ENCODE results near the gene LIFR.

Gene LIFR

GRCh38 chr5:38551030-38552017, 5.1 kb downstream of the LIFR start:
- no peaks in the 10 kb centered on the region for H3K9me3 ChIP-seq (ENCODE audit: control insufficient read depth, insufficient read depth, low read length)
- no peak overlapping the region for H3K27ac ChIP-seq (ENCODE audit: low read length)
- H3K4me3 ChIP-seq (ENCODE audit: low read length): no peak overlapping the region
- H3K4me1 ChIP-seq (ENCODE audit: control insufficient read depth, insufficient read depth, low read length): no peaks in the 10 kb centered on the region; the same call in 1 of the 2 replicates
- no peaks in the 10 kb centered on the region for H3K36me3 ChIP-seq (ENCODE audit: control insufficient read depth, insufficient read depth, low read length)
- WGBS (ENCODE audit: insufficient coverage, insufficient read length): no CpG with 5 or more reads among the region's 10 CpGs
- no peak for DNase-seq (ENCODE audit: low read depth, low spot score)
- no peaks in the 10 kb centered on the region for H3K27me3 ChIP-seq (ENCODE audit: control insufficient read depth, insufficient read depth, low read length)

- DNase-seq (ENCODE audit: low read depth, low spot score): no peak
- no peaks in the 10 kb centered on the region for H3K27me3 ChIP-seq (ENCODE audit: control insufficient read depth, insufficient read depth, low read length)
- no peaks in the 10 kb centered on the region for H3K36me3 ChIP-seq (ENCODE audit: control insufficient read depth, insufficient read depth, low read length)
- no CpG with 5 or more reads among the region's 1 CpG for WGBS (ENCODE audit: insufficient coverage, insufficient read length)
- H3K4me1 ChIP-seq (ENCODE audit: control insufficient read depth, insufficient read depth, low read length): no peaks in the 10 kb centered on the region; the same call in 1 of the 2 replicates
- no peak overlapping the region for H3K27ac ChIP-seq (ENCODE audit: low read length)
- no peaks in the 10 kb centered on the region for H3K9me3 ChIP-seq (ENCODE audit: control insufficient read depth, insufficient read depth, low read length)
- no peak overlapping the region for H3K4me3 ChIP-seq (ENCODE audit: low read length)
Measured at GRCh38 chr5:38548064-38548759, 8.2 kb downstream of the LIFR start.

- H3K4me1 ChIP-seq (ENCODE audit: control insufficient read depth, insufficient read depth, low read length): no peaks in the 10 kb centered on the region; the same call in 1 of the 2 replicates
- WGBS (ENCODE audit: insufficient coverage, insufficient read length): no CpG with 5 or more reads among the region's 4 CpGs
- DNase-seq (ENCODE audit: low read depth, low spot score): no peak
- no peaks in the 10 kb centered on the region for H3K9me3 ChIP-seq (ENCODE audit: control insufficient read depth, insufficient read depth, low read length)
- H3K27me3 ChIP-seq (ENCODE audit: control insufficient read depth, insufficient read depth, low read length): no peaks in the 10 kb centered on the region
- no peaks in the 10 kb centered on the region for H3K36me3 ChIP-seq (ENCODE audit: control insufficient read depth, insufficient read depth, low read length)
- no peak overlapping the region for H3K27ac ChIP-seq (ENCODE audit: low read length)
- no peak overlapping the region for H3K4me3 ChIP-seq (ENCODE audit: low read length)
Measured at GRCh38 chr5:38547257-38547656, 9.2 kb downstream of the LIFR start.

DNA sequence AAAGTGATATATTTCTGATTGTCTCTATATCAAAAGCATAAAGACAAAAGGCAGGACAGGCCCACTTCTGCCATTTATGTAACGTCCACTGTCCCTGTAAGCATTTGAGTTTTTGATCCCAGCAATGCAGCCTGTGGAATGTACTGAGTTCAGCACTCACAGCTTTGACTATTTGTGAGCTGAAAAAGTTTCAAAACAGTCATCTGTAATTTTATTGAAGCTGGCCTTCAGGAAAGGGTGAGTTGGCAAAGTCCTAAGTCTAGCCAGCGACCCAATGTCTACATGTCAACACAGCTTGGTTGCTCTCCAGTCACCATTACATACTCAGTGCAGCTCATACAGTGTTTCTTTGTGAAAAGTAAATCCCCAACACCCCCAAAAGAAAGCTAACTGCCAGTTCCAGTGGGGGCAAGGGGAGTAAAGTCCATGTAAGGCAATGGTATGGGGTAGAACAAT, 9.7 kb downstream of the LIFR start:
- no peaks in the 10 kb centered on the region; the same call in 1 of the 2 replicates for H3K4me1 ChIP-seq (ENCODE audit: control insufficient read depth, insufficient read depth, low read length)
- no peak overlapping the region for H3K4me3 ChIP-seq (ENCODE audit: low read length)

GRCh38 chr5:38543886-38544285, 12.6 kb downstream of the LIFR start:
- Histone ChIP-seq H3K27me3 (ENCODE audit: control insufficient read depth, insufficient read depth, low read length) (no peaks in the 10 kb centered on the region), H3K4me3 (ENCODE audit: low read length) (no peak overlapping the region), H3K36me3 (ENCODE audit: control insufficient read depth, insufficient read depth, low read length) (no peaks in the 10 kb centered on the region), H3K27ac (ENCODE audit: low read length) (no peak overlapping the region), H3K4me1 (ENCODE audit: control insufficient read depth, insufficient read depth, low read length) (no peaks in the 10 kb centered on the region), H3K9me3 (ENCODE audit: control insufficient read depth, insufficient read depth, low read length) (no peaks in the 10 kb centered on the region)
- WGBS (ENCODE audit: insufficient coverage, insufficient read length): no CpG with 5 or more reads among the region's 4 CpGs
- no peak for DNase-seq (ENCODE audit: low read depth, low spot score)

More for the DNA sequence above, 9.7 kb downstream of the LIFR start:
- no peak for DNase-seq (ENCODE audit: low read depth, low spot score)
- Histone ChIP-seq H3K27me3 (ENCODE audit: control insufficient read depth, insufficient read depth, low read length) (no peaks in the 10 kb centered on the region), H3K36me3 (ENCODE audit: control insufficient read depth, insufficient read depth, low read length) (no peaks in the 10 kb centered on the region), H3K9me3 (ENCODE audit: control insufficient read depth, insufficient read depth, low read length) (no peaks in the 10 kb centered on the region), H3K27ac (ENCODE audit: low read length) (no peak overlapping the region)
- no CpG with 5 or more reads among the region's 2 CpGs for WGBS (ENCODE audit: insufficient coverage, insufficient read length)

- DNase-seq (ENCODE audit: low read depth, low spot score): no peak
- H3K27me3 ChIP-seq (ENCODE audit: control insufficient read depth, insufficient read depth, low read length): no peaks in the 10 kb centered on the region
- no CpG with 5 or more reads among the region's 2 CpGs for WGBS (ENCODE audit: insufficient coverage, insufficient read length)
- no peaks in the 10 kb centered on the region for H3K36me3 ChIP-seq (ENCODE audit: control insufficient read depth, insufficient read depth, low read length)
- no peak overlapping the region for H3K4me3 ChIP-seq (ENCODE audit: low read length)
- H3K4me1 ChIP-seq (ENCODE audit: control insufficient read depth, insufficient read depth, low read length): no peaks in the 10 kb centered on the region
- no peak overlapping the region for H3K27ac ChIP-seq (ENCODE audit: low read length)
- H3K9me3 ChIP-seq (ENCODE audit: control insufficient read depth, insufficient read depth, low read length): no peaks in the 10 kb centered on the region
Measured at GRCh38 chr5:38543074-38543473, 13.4 kb downstream of the LIFR start.

GRCh38 chr5:38541174-38541725, 15.2 kb downstream of the LIFR start:
- Histone ChIP-seq H3K4me3 (ENCODE audit: low read length) (no peak overlapping the region), H3K9me3 (ENCODE audit: control insufficient read depth, insufficient read depth, low read length) (no peaks in the 10 kb centered on the region), H3K27ac (ENCODE audit: low read length) (no peak overlapping the region), H3K36me3 (ENCODE audit: control insufficient read depth, insufficient read depth, low read length) (no peaks in the 10 kb centered on the region), H3K27me3 (ENCODE audit: control insufficient read depth, insufficient read depth, low read length) (no peaks in the 10 kb centered on the region), H3K4me1 (ENCODE audit: control insufficient read depth, insufficient read depth, low read length) (0 out of 2 replicates have a peak, but pooled peaks cover 1% of the 10 kb centered on the region)
- DNase-seq (ENCODE audit: low read depth, low spot score): no peak
- WGBS (ENCODE audit: insufficient coverage, insufficient read length): no CpG with 5 or more reads among the region's 2 CpGs

- 0 out of 2 replicates have a peak, but pooled peaks cover 1% of the 10 kb centered on the region for H3K4me1 ChIP-seq (ENCODE audit: control insufficient read depth, insufficient read depth, low read length)
- no peak for DNase-seq (ENCODE audit: low read depth, low spot score)
- H3K4me3 ChIP-seq (ENCODE audit: low read length): no peak overlapping the region
- WGBS (ENCODE audit: insufficient coverage, insufficient read length): no CpG with 5 or more reads among the region's 6 CpGs
- H3K27me3 ChIP-seq (ENCODE audit: control insufficient read depth, insufficient read depth, low read length): no peaks in the 10 kb centered on the region
- no peaks in the 10 kb centered on the region for H3K36me3 ChIP-seq (ENCODE audit: control insufficient read depth, insufficient read depth, low read length)
- no peaks in the 10 kb centered on the region for H3K9me3 ChIP-seq (ENCODE audit: control insufficient read depth, insufficient read depth, low read length)
- no peak overlapping the region for H3K27ac ChIP-seq (ENCODE audit: low read length)
Measured at GRCh38 chr5:38540314-38540713, 16.1 kb downstream of the LIFR start.

DNA sequence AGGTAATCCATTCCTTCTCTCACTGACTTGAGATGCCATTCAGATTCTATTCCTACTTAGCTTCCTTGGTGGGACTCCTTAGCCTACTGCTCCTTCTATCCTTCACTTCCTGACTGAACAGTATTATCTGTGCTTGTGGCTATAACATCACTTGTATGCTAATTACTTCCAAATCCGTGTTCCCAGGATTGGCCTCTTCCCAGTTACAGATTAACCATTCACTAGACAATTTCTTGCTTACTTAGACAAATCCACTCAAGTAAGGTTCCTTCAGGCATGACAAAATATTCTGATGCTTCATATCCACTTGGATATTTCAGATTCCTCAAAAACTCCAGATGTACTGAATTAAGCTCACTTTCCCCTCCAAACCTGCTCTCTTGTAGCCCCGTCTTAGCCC, 18.3 kb downstream of the LIFR start:
- no CpG with 5 or more reads among the region's 2 CpGs for WGBS (ENCODE audit: insufficient coverage, insufficient read length)
- 0 out of 2 replicates have a peak, but pooled peaks cover 1% of the 10 kb centered on the region for H3K4me1 ChIP-seq (ENCODE audit: control insufficient read depth, insufficient read depth, low read length)
- no peak overlapping the region for H3K27ac ChIP-seq (ENCODE audit: low read length)
- H3K4me3 ChIP-seq (ENCODE audit: low read length): no peak overlapping the region
- H3K27me3 ChIP-seq (ENCODE audit: control insufficient read depth, insufficient read depth, low read length): no peaks in the 10 kb centered on the region
- H3K36me3 ChIP-seq (ENCODE audit: control insufficient read depth, insufficient read depth, low read length): no peaks in the 10 kb centered on the region
- no peak for DNase-seq (ENCODE audit: low read depth, low spot score)
- no peaks in the 10 kb centered on the region for H3K9me3 ChIP-seq (ENCODE audit: control insufficient read depth, insufficient read depth, low read length)

DNA sequence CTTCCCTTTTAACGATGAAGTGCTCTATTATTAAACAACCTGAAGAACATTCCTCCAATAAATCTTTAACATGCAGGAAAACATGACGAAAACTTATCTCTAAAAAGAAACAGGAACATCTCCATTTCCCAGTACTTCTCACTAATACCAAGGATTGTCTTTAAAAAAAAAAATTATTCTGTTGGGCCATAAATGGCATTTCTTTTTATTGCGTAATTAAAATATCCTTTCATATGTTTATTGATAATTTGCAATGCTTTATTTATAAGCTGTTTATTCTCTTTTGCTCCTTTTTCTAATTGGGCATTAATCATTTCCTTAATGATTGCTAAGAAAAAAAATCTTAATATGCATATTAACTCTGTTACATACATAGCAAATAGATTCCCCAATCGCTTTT, 18.9 kb downstream of the LIFR start:
- Histone ChIP-seq H3K9me3 (ENCODE audit: control insufficient read depth, insufficient read depth, low read length) (no peaks in the 10 kb centered on the region), H3K27ac (ENCODE audit: low read length) (no peak overlapping the region), H3K4me3 (ENCODE audit: low read length) (no peak overlapping the region), H3K4me1 (ENCODE audit: control insufficient read depth, insufficient read depth, low read length) (peaks cover 3% of the 10 kb centered on the region; the same call in 1 of the 2 replicates), H3K36me3 (ENCODE audit: control insufficient read depth, insufficient read depth, low read length) (no peaks in the 10 kb centered on the region), H3K27me3 (ENCODE audit: control insufficient read depth, insufficient read depth, low read length) (no peaks in the 10 kb centered on the region)
- no CpG with 5 or more reads among the region's 4 CpGs for WGBS (ENCODE audit: insufficient coverage, insufficient read length)
- DNase-seq (ENCODE audit: low read depth, low spot score): no peak

Measured in iPS DF 6.9 (cell line).